ENCODE results near the gene PHKB.
"Not testable (repeated sequence)": the region's sequence is repeated elsewhere in the genome, so short reads cannot be mapped to it uniquely, and the experiment has no call there.

The PHKB gene

DNA sequence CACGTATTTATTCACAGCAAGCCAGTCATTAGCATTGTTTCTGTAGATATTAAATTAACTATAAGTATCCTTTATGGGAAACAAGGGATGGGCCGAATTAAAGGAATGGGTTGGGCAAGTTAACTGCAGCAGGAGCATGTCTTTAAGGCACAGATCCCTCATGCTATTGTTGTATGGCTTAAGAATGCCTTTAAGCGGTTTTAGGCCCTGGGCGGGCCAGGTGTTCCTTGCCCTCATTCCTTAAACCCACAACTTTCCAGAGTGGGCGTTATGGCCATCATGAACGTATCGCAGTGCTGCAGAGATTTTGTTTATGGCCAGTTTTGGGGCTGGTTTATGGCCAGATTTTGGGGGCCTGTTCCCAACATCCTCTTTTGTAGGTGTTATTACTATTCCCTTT lies 9.1 kb downstream of the PHKB start:
- no peak for DNase-seq

DNA sequence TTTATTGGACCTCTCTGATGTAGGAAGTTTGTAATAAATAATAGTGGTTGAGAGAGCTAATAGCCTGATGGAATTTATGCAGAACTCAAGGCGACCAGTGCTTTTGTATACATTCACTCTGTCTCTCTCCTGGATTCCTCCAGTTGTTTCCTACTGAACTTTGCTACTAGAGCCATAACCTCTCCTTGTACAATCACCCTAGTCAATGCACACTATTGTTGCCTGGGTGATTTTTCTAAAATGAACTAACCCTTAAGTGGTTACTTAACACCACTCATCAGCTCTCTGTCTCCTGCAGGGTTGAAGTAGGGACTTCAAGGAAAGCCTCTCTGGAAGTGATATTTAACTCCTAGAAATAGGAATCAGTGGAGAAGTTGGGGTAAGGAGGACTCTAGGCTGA lies 9.7 kb downstream of the PHKB start:
- DNase-seq, result no peak

DNA sequence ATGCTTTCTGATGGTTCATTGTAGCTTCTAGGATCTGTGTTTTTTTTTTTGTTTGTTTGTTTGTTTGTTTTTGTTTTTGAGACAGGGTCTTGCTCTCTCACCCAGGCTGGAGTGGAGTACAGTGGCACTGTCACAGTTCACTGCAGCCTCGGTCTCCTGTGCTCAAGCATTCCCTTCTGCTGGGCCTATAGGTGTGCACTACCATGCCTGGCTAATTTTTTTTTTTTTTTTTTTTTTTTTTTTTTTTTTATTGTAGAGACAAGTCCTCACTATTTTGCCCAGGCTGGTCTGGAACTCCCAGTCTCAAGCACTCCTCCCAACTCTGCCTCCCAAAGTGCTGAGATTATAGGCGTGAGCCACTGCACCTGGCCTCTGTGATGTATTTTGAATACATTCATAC lies 11.9 kb downstream of the PHKB start:
- not testable (repeated sequence) for DNase-seq

DNA sequence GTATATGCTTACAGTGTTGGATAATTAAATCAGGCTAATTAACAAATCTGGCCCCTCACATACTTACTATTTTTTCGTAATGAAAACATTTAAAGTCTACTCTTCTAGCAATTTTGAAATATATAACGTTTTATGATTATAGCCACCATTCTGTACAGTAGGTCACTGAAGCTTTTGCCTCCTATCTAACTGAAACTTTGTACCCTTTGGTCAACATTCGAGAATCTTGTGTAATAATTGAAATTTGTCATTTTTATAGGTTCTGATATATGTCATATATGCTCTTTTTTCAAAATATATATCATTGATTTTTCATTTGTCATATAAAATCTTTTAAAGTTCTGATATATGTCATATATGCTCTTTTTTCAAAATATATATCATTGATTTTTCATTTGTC lies 12.7 kb downstream of the PHKB start:
- no peak for DNase-seq

DNA sequence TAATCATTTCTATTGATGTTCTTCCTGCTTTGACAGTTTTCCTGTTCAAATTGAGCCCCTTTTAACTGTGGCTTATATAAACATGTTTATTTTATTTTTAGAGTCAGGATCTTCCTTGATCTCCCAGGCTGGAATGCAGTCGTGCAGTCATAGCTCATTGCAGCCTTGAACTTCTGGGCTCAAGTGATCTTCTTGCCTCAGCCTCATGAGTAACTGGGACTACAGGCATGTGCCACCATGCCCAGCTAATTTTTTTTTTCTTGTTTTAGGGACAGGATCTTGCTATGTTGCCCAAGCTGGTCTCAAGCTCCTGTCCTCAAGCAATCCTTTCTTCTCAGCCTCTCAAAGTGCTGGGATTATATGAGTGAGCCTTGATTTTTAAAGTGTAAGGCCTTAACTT lies 14.7 kb downstream of the PHKB start:
- no peak for DNase-seq

DNA sequence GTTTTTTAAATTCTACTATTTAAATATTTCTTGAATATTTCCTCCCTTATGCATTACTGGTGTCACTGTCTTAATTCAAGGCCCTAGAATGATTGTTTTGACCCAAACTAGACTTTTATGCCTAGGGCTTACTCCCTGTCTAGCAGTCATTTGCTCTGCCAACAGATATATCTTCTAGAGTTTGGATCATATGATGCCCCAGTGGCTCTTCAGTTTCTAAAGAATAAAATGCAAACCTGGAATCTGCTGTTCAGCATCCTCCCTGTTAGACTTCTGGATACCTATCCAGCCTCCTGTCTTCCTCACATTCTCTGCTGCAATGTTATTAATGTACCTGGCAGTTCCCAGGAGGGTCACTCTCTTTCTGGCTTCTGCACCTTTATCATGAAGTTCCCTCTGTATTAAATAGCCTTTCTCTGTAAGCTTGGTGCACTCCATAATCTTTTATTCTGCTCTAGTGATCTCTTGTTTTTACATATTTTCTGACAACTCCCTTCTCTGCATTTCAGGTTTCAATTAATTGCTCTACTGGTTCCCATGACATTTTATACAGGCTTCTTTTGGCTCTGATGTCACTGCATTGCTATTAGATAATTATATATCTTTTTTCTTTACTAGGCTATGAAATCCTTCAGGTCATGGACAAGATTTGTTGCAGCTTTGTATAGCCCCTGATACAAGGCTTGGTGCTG lies 15.7 kb downstream of the PHKB start:
- no peak for DNase-seq

DNA sequence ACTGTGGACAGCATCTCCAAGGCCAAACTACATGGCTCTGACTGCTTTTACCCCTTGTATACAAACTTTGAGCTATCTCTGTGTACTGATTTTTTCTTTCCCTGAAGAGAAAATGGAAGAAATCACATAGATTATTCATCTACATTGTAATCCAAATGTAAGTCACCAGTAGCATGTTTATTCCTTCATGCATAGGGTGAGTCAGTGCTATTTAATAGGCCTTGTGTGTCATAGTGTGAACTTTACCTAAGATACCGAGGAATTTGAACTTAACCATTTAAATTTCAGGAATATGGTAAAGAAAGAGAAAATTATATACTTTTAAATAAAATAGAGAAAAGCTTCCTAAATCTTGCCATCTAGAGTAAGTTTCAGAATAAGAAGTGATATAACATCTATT lies 16.5 kb downstream of the PHKB start:
- DNase-seq, result no peak

DNA sequence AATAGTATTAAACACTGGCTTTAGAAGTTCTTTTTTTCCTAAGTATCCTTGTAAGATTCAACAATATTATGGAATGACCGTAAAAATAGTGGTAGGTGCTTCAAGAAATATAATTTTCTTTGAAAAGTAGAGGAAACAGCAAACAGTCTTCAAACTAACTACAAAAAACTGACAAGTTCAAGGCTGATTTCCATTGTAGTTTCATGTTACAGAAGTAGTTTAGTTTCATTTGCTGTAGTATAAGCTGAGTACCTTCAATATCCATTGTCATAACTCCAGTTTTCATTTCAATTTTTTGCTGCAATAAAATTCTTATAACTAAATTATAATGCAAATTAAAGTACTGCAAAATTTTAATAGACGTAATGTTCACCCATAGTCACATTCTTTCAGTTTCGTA lies 19.3 kb downstream of the PHKB start:
- no peak for DNase-seq

DNA sequence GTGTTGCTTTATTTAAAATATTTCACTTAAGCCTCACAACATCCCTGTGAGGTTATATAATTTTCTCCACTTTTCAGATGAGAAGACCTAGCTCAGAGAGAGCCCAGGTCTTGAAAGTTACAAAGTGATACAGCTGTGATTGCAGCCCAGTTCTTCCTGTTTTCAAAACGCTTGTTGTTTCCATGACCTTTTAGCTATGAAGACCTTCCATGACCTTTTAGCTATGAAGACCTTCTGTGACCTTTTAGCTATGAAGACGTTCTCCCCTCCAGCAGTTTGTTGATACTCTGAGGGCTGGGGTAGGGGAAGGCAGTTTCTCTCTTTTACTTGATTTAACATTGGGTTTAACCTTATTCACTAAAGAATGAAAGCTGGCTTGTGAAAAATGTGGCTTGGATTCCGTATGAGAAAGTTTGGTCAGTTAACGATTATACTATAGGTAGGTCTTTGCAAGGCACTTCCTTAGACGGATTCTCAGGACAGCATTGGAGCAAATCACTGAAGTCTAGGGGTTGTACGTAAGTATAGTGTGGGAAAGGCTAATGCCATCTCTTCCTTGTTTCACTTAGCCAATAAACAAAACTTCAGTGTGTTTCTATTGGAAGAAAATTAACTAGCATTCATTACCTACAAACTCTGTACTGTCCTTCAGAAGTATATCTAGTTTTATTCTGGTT lies 20.7 kb downstream of the PHKB start:
- no peak for DNase-seq

DNA sequence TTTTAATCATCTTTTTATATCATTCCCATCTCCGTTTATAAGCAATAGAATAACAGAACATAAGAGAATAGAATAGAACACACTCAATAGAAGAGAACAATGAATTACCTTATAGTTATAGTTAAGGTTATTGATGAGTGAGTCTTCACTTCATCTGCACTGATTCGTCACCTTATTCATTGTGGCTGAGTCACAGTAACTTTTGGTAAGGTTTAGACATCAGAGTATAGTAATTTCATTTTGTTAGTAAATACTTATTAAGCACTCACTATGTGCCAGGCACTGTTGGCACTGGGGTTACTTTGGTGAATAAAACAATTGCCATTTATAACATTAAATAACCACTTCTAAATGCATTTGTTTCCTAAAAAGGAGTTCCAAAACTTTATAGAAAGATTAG lies 22.5 kb downstream of the PHKB start:
- no peak for DNase-seq

DNA sequence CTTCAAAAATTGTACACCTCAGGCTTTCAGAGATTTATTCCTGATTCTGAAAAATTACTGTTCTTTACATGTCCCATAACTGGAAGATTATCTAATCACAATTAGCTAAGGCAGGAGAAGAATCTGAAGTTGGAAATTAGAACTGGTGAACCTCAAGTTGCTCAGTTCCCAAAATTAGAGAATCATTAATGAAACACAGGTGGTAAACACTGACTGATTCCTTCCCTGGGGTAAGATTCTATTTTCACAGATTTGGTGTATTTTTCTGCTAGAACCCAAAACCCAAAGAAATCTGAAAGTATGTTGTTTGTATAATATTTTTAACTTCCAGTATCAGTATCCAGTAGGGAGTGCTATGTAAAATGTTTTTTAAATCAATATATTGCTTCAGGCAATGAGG lies 25.7 kb downstream of the PHKB start:
- no peak for DNase-seq

DNA sequence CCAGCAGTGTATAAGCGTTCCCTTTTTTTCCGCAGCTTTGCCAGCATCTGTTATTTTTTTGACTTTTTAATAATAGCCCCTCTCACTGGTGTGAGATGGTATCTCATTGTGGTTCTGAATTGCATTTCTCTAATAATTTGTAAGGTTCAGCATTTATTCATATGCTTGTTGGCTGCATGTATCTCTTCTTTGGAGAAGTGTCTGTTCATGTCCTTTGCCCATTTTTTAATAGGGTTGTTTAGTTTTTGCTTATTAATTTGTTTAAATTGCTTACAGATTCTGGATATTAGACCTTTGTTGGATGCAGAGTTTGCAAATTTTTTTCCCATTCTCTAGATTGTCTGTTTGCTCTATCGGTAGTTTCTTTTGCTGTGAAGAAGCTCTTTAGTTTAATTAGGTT lies 26.9 kb downstream of the PHKB start:
- no peak for DNase-seq

DNA sequence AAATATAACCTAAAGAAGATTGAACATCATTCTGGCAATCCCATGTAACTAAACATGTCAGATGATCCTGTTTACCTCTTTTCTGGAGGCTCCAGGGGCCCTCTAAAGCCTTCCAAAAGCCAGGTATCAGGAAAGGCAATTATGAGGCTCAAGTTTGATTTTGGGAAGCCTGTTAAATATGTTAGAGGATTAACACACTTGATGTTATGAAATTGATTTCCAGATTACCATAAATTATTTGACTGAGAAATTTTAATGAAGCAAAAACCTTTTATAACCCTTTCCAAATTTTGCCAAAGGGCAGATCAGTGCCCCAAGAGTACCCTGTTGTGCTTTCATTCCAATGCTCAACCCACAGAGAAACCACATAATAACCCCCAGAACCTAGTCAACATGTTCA lies 29.3 kb downstream of the PHKB start:
- no peak for DNase-seq

DNA sequence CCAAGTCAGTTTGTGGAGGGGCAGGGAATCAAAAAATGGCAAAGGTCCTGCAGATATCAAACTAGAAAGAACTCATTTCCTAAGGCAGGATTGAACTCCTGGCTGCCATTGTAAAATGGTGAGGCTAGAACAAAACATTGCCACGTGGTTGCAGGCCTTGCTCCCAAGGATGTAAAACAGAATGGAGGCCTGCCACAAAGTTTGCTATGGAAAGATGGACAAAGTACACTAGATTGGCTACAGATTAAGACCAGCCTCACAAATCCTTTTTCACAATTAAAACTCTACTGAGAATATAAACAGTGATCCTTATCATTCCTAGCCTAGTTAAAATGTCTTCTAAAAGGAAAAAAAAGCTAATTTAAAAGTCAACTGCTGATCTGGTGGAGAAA lies 30.9 kb downstream of the PHKB start:
- no peak for DNase-seq

DNA sequence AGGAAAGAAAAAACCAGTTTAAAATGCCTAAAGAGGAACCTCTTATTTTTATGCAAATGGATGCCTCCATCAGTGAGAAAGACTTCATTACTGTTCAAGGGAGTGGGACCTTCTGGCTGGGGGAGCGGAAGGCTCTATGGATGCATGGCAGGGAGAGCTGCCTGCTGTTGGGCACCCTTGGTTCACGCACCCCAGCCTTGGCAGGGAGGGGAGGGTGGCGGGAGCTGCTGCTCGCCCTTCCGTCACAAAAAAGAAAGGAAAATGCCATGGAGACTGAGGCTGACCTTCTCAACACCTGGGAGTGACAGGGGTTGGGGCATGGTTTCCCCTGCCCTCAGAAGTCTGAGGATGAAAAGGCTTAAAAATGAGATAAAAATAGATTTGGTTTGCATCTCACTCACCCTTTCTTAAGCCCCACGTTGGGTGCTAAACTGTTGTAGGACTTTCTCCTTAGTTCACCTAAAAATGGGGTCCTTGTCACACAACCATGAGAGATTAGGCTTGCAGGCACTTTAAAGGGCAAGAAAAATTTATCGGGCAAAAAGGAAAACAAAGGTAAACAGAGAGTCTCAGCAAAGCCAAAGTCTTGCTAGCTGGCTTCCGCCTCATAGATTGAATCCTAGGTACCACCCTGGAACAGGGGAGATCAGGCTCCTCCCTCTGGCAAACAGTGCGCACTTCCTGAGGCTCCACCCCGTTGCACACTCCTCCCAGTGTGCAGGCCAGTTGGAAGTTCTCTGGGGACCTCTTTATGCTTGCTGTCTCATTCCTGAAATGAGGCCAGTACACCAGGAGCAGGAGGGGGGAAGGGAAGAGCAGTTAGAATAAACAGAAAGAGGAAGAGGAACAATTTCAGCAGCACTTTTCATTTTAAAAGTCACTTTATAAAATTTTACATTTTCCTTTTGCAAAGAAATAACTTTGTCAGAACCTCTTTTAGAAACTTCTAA lies 31.6 kb downstream of the PHKB start:
- DNase-seq, result no peak

DNA sequence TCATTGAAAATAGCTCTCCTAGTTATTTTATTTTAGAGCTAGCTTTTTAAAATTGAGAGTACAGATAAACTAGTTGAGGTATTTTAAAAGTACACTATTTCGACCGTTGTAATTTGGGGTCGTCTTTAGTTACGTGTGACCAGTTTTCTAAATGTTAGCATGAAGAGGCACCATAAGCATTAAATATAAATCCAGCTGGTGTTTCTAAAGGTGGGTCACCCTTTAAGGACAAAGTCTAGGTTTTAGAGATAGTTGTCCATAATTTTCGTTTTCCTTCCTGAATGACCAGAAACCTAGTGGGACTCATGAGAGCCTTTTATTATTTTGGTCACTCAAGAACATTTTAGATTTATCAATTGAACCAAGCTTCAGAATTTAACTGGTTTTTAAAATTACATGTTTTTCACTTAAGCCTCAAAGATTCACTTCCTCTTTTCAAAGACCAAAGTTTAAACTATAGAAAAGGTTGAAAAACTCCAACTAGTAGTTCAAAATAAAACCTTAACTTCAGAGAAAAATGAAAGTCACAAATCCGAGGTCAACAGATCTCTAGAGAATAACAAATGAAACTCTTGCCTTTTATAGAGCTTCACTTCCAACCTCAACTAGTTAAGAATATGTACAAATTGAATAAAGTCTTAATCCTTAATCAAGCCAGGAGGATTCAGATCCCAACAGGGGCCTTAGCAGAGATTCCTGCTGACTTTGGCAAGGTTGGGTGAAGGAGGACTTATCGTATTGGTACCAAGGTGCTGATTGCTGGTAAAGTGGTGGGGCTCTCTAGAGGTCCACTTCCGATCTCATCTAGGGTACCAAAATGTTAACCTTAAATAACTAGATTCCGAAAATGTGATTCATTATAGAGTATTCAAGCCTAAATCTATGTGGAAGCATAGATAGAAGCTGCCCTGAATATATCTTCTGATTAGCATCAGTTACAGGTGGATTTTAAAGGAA lies 32.5 kb downstream of the PHKB start:
- DNase-seq, result no peak

DNA sequence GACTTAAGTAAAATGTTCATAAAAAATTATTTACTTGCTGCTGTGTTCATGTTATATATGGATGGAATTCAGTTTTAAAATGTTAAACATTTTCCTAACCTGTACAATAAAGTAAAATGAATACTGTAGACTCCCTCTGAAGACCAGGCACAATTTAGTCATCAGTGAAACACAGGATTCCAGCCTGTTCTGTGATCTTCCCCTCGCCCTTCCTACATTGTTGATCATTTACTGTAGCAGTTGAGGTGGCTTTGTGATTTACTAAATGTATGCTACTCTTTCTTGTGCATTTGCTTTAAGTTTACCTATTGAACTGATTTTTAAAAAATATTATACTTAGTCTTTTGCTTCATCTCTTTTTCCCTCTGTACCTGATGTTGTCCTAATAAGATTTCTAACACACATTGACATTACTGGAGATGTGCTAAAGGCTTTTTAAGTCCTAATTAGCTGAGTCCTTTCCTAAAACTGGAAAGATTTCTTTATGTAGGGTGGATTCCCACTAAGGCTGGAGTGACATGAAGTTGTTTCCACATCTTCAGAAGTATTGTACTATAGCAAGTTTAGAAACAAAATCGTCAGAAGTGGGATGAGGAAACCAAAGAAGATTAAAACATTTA lies 38.1 kb downstream of the PHKB start:
- DNase-seq, result no peak

DNA sequence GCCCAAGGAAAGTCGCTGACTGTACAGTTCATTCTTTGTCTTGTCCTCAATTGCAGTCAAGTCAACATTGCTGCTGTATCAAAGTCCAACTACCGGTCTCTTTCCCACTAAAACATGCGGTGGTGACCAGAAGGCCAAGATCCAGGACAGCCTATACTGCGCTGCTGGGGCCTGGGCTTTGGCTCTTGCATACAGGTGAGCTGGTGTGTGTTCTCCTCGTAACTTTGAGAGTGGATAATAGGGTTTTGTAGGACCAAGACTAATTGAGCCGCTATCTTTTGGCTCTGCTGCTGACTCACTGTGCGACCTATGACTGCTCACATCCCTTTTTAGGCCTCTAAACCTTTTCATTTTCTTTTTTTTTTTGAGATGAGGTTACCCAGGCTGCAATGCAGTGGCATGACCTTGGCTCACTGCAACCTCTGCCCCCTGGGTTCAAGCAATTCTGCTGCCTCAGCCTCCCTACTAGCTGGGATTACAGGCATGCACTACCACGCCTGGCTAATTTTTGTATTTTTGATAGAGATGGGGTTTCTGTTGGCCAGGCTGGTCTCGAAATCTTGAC lies 38.7 kb downstream of the PHKB start:
- DNase-seq, result no peak

DNA sequence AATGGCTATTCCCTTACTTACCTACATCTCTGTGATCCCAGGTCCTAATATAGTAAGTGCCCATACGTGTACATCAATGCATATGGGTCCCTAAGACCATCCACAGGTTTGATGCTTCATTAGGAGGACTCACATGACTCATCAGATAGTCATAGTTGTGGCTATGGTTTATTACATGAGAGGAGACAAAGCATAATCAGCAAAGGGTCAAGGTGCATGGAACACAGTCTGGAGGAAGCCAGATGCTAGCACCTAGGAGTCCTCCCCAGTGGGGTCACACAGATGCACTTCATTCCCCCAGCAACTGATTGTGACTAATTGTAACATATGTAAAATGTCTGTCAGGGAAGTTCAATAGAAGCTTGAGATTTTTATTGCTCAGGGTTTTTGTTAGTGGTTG lies 42.8 kb downstream of the PHKB start:
- DNase-seq, result no peak

DNA sequence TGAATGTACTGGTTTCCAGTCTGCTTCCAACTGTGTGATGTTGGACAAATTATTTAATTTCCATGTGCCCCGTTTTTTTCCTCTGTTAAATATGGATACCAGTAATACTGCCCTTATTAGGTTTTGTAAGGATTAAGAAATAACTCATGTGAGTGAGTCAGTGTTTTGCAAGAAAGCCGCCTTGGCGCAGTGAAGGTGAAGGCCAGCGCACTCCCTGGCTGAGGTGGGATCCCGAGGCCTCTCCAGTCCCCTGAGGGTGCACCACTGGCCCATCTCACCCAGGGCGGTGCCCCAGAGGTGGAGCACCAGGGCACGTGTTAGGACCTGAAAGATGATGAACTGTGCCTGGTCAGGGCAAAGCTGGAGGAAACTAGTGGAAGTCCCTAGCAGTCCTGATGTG lies 43.5 kb downstream of the PHKB start:
- no peak for DNase-seq

DNA sequence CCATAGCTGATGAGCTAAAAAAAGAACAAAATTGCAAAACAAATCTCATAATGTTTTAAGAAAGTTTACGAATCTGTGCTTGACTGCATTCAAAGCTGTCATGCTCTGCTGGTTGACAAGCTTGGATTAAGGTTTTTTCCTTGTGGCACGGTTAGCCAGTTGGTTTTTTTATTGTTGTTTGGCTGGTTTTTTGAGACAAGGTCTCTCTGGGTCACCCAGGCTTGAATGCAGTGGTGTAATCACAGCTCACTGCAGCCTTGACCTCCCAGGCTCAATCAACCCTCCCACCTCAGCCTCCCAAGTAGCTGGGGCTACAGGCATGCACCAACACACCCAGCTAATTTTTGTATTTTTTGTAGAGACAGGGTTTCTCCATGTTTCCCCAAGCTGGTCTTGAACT lies 45.7 kb downstream of the PHKB start:
- no peak for DNase-seq

DNA sequence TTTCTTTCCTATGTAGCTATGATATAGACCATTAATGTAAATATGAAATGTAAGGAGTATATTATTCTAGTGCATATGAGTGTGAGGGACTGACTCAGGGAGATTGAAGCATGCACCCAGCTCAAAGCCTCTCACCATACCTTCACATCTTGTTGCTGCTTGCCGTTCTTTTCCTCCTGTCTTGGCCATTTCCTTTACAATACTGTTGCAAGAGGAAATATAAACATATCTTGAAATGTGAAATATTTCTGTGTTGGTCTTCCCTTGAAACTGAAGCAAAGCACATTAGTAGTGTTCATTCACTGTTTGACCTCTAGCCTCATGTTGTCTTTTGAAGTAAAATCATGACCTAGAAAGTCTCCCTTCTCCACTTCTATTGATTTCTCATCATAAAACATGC lies 46.6 kb downstream of the PHKB start:
- no peak for DNase-seq
